PC-3 (cell line): ENCODE measurements around the gene PTTG2.

Experiments used
- EZH2 ChIP-seq: fragments of 300-600 bp; sonication (generic); IDR thresholded peaks from one replicate; pipeline ENCODE4 v1.6.1; 2017; ENCODE audit warnings: antibody characterized with exemption, mild to moderate bottlenecking, low read length; ENCODE audit not compliant: unreplicated experiment
- TF ChIP-seq, protein P1 (sequence below): fragments of 300-600 bp; sonication (generic); conservative IDR thresholded peaks from 2 replicates; pipeline ENCODE4 v1.5.1; 2017; ENCODE audit warnings: antibody characterized with exemption, low read depth, mild to moderate bottlenecking, low read length

DNA sequence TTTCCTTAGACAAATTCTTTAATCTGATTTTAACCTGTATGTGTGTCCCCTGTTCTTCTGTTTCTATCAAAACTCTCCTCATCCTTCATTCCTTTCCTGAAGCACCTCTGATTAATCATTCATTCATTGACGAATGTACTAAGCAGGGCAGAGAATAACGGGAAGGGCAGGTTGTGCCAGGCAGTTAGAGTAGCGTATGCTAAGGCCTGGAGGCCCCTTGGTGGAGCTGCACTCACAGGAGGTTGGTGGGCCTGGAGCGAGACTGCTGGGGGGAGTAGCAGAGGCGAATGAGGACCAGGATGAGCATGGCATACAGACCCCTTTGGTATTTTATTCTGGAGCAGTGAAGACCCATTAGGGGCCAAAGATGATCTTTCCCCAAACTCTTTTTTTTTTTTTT lies 22.5 kb downstream of the PTTG2 start:
- TF ChIP-seq EZH2 = no peak
- TF ChIP-seq, protein P1, sequence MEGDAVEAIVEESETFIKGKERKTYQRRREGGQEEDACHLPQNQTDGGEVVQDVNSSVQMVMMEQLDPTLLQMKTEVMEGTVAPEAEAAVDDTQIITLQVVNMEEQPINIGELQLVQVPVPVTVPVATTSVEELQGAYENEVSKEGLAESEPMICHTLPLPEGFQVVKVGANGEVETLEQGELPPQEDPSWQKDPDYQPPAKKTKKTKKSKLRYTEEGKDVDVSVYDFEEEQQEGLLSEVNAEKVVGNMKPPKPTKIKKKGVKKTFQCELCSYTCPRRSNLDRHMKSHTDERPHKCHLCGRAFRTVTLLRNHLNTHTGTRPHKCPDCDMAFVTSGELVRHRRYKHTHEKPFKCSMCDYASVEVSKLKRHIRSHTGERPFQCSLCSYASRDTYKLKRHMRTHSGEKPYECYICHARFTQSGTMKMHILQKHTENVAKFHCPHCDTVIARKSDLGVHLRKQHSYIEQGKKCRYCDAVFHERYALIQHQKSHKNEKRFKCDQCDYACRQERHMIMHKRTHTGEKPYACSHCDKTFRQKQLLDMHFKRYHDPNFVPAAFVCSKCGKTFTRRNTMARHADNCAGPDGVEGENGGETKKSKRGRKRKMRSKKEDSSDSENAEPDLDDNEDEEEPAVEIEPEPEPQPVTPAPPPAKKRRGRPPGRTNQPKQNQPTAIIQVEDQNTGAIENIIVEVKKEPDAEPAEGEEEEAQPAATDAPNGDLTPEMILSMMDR = no peak
